Common myeloid progenitor, CD34-positive (primary cell): ENCODE data around the gene LRRN2.

ENCODE experiments used
- CTCF ChIA-PET: fragments of 350-600 bp; sonication (Branson Sonifier 250); formaldehyde crosslinking; loops from one replicate; lab custom pipeline; 2021; ENCODE audit warnings: antibody characterized with exemption; lab: Charles Lee
- POLR2A ChIA-PET: fragments of 350-600 bp; sonication (Branson Sonifier 250); formaldehyde crosslinking; loops from one replicate; lab custom pipeline; 2021; ENCODE audit warnings: antibody characterized with exemption; lab: Charles Lee
- DNase-seq, 3 donors: peaks; one replicate each; pipeline versions ENCODE4 v3.0.0 to v3.0.0-alpha.2; 2013
- H3K27ac ChIP-seq, 2 experiments: 1 replicate in 1 of 2; 2 replicates in 1 of 2; pipeline ENCODE4 v1.7.0; 2013; ENCODE audit warnings: inconsistent platforms in 2 of 2, low read length in 2 of 2, mild to moderate bottlenecking in 2 of 2, low read depth in 1 of 2, moderate library complexity in 1 of 2; ENCODE audit not compliant: severe bottlenecking in 2 of 2, insufficient read depth in 1 of 2, poor library complexity in 1 of 2
- H3K27me3 ChIP-seq, 5 experiments: replicated peaks in 2 of 5; 1 replicate in 3 of 5; 2 replicates in 2 of 5; pipeline versions ENCODE4 v1.6.1 to v1.7.0; 2013; ENCODE audit warnings: low read length in 4 of 5, mild to moderate bottlenecking in 2 of 5, moderate library complexity in 2 of 5, inconsistent platforms in 1 of 5; ENCODE audit not compliant: insufficient read depth in 5 of 5, control insufficient read depth in 4 of 5
- H3K36me3 ChIP-seq, 4 experiments: 1 replicate in 2 of 4; 2 replicates in 2 of 4; pipeline versions ENCODE4 v1.6.1 to v1.7.0; 2013; ENCODE audit warnings: low read length in 3 of 4, control low read depth in 1 of 4, mild to moderate bottlenecking in 1 of 4; ENCODE audit not compliant: control insufficient read depth in 4 of 4, insufficient read depth in 4 of 4
- H3K4me1 ChIP-seq, 4 experiments: 1 replicate in 3 of 4; 2 replicates in 1 of 4; pipeline versions ENCODE4 v1.6.1 to v1.7.1; 2013; ENCODE audit warnings: low read length in 3 of 4, mild to moderate bottlenecking in 3 of 4, control low read depth in 1 of 4, inconsistent platforms in 1 of 4, moderate library complexity in 1 of 4; ENCODE audit not compliant: control insufficient read depth in 4 of 4, insufficient read depth in 4 of 4; ENCODE audit errors: control extremely low read depth in 1 of 4
- H3K4me3 ChIP-seq, 7 experiments: 1 replicate in 4 of 7; 2 replicates in 3 of 7; pipeline versions ENCODE4 v1.5.1 to v1.7.0; 2013; ENCODE audit warnings: mild to moderate bottlenecking in 7 of 7, low read length in 6 of 7, moderate library complexity in 6 of 7, inconsistent platforms in 2 of 7, low read depth in 2 of 7, control low read depth in 1 of 7; ENCODE audit not compliant: insufficient read depth in 4 of 7, control insufficient read depth in 1 of 7; ENCODE audit errors: extremely low read depth in 1 of 7
- H3K9me3 ChIP-seq, 5 experiments: 1 replicate in 4 of 5; 2 replicates in 1 of 5; pipeline versions ENCODE4 v1.6.1 to v1.7.1; 2013; ENCODE audit warnings: low read length in 4 of 5, mild to moderate bottlenecking in 2 of 5, inconsistent platforms in 1 of 5, low read depth in 1 of 5, moderate library complexity in 1 of 5; ENCODE audit not compliant: control insufficient read depth in 4 of 5, insufficient read depth in 2 of 5; ENCODE audit errors: control extremely low read depth in 1 of 5
- WGBS: methylation state at CpG from one replicate; pipeline ENCODE4 v1.1.5; 2013; ENCODE audit not compliant: insufficient coverage; 5-methylcytosine and 5-hydroxymethylcytosine counted together

LRRN2 gene

GRCh38 chr1:204663644-204664383 is 21.7 kb downstream of the LRRN2 start:
- Histone ChIP-seq H3K36me3 (no peaks in the 10 kb centered on the region), H3K9me3 (no peaks in the 10 kb centered on the region), H3K27ac (no peak overlapping the region), H3K4me3 (no peak overlapping the region), H3K4me1 (no peaks in the 10 kb centered on the region), H3K27me3 (peaks cover 0 to 7% (median 0%) of the 10 kb centered on the region in 5 experiments)
- no peak for DNase-seq
- 96% methylated on average over 14 of the region's 15 CpGs for WGBS
- POLR2A ChIA-PET = no interaction called here
- CTCF ChIA-PET = interaction anchor here (1.0 to 1.1 kb wide), 2 partner anchors 9 to 14 kb away, joined by 3 read pairs; no protein-coding TSS in a partner anchor

- H3K27ac ChIP-seq = no peak overlapping the region
- no peaks in the 10 kb centered on the region for H3K36me3 ChIP-seq
- no peak for DNase-seq
- ChIA-PET POLR2A (no interaction called here), CTCF (interaction anchor here (0.8 kb wide), 1 partner anchor 129 kb away, joined by 3 read pairs; no protein-coding TSS in a partner anchor)
- H3K27me3 ChIP-seq = peaks cover 0 to 7% (median 0%) of the 10 kb centered on the region in 5 experiments
- H3K4me1 ChIP-seq = no peaks in the 10 kb centered on the region
- no peak overlapping the region for H3K4me3 ChIP-seq
- no peaks in the 10 kb centered on the region for H3K9me3 ChIP-seq
Observed at GRCh38 chr1:204662530-204662929, 23.0 kb downstream of the LRRN2 start.

- ChIA-PET POLR2A (no interaction called here), CTCF (interaction anchor here (0.8 to 1.3 kb wide), 2 partner anchors 115 to 146 kb away, joined by 3 read pairs; no protein-coding TSS in a partner anchor)
- H3K4me3 ChIP-seq = no peak overlapping the region
- no peak for DNase-seq
- 100% methylated on average over 2 of the region's 3 CpGs for WGBS
- no peaks in the 10 kb centered on the region for H3K4me1 ChIP-seq
- no peaks in the 10 kb centered on the region for H3K9me3 ChIP-seq
- H3K27ac ChIP-seq = no peak overlapping the region
- H3K27me3 ChIP-seq = peaks cover 0 to 7% (median 0%) of the 10 kb centered on the region in 5 experiments
- H3K36me3 ChIP-seq = no peaks in the 10 kb centered on the region
Observed at GRCh38 chr1:204660509-204660908, 25.0 kb downstream of the LRRN2 start.

GRCh38 chr1:204659056-204659455 is 26.5 kb downstream of the LRRN2 start:
- ChIA-PET CTCF (no interaction called here), POLR2A (no interaction called here)
- DNase-seq = no peak
- H3K36me3 ChIP-seq = no peaks in the 10 kb centered on the region
- no peaks in the 10 kb centered on the region for H3K9me3 ChIP-seq
- WGBS = 93% methylated on average over 3 of the region's 3 CpGs
- peaks cover 0 to 15% (median 0%) of the 10 kb centered on the region in 5 experiments for H3K27me3 ChIP-seq
- no peak overlapping the region for H3K4me3 ChIP-seq
- H3K4me1 ChIP-seq = no peaks in the 10 kb centered on the region
- H3K27ac ChIP-seq = no peak overlapping the region

- no peak for DNase-seq
- no peaks in the 10 kb centered on the region for H3K9me3 ChIP-seq
- no peaks in the 10 kb centered on the region for H3K36me3 ChIP-seq
- H3K27ac ChIP-seq = no peak overlapping the region
- H3K4me3 ChIP-seq = no peak overlapping the region
- H3K4me1 ChIP-seq = no peaks in the 10 kb centered on the region
- CTCF ChIA-PET = no interaction called here
- POLR2A ChIA-PET = no interaction called here
- WGBS = no CpG with 5 or more reads among the region's 1 CpG
- peaks cover 0 to 13% (median 0%) of the 10 kb centered on the region in 5 experiments for H3K27me3 ChIP-seq
Observed at GRCh38 chr1:204658295-204658694, 27.2 kb downstream of the LRRN2 start.

DNA sequence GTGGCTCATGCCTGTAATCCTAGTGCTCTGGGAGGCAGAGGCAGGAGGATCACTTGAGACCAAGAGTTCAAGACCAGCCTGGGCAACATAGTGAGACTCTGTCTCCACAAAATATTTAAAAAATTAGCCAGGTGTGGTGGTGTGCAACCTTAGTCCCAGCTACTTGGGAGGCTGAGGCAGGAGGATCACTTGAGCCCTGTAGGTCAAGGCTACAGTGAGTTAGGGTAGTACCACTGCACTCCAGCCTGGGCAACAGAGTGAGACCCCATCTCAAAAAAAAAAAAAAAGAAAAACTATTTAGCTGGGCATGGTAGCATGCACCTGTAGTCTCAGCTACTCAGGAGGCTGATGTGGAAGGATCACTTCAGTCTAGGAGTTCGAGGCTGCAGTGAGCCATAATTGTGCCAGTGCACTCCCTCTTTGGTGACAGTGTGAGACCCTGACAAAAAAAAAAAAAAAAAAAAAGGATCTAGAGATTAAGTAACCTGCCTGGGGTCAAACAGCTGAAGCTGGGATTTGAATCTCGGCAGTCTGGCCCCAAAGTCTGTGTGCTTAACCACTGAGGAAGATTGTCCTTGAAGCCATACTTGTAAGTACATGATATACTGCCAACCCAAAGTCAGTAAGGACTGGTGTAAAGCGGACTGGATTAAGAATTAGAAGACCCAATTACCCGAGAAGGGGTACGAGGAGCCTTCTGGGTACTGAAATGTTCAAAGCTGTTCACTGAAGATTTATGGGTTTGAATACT is 31.8 kb downstream of the LRRN2 start:
- Histone ChIP-seq H3K36me3 (no peaks in the 10 kb centered on the region), H3K4me3 (no peak overlapping the region), H3K9me3 (no peaks in the 10 kb centered on the region), H3K27me3 (peaks cover 0 to 38% (median 8%) of the 10 kb centered on the region in 5 experiments), H3K4me1 (no peaks in the 10 kb centered on the region), H3K27ac (no peak overlapping the region)
- no peak for DNase-seq
- ChIA-PET CTCF (no interaction called here), POLR2A (no interaction called here)
- 95% methylated on average over 5 of the region's 5 CpGs for WGBS

GRCh38 chr1:204652497-204652896 is 33.0 kb downstream of the LRRN2 start:
- no peak overlapping the region for H3K4me3 ChIP-seq
- H3K27ac ChIP-seq = no peak overlapping the region
- POLR2A ChIA-PET = no interaction called here
- CTCF ChIA-PET = interaction anchor here (0.7 to 1.2 kb wide), 2 partner anchors 37 to 111 kb away, joined by 3 to 4 read pairs; no protein-coding TSS in a partner anchor
- H3K4me1 ChIP-seq = peaks cover 0 to under 1% (median under 1%) of the 10 kb centered on the region in 4 experiments
- WGBS = 14% methylated on average over 3 of the region's 3 CpGs
- no peak for DNase-seq
- H3K27me3 ChIP-seq = peaks cover 0 to 38% (median 8%) of the 10 kb centered on the region in 5 experiments
- no peaks in the 10 kb centered on the region for H3K36me3 ChIP-seq
- H3K9me3 ChIP-seq = no peaks in the 10 kb centered on the region
